HL-60 (cell line): ENCODE results near the gene ADAD2.

Experiments
- CTCF ChIP-seq: IDR thresholded peaks from one replicate; pipeline ENCODE4 v1.5.1; 2011; ENCODE audit warnings: low read length, control low read depth, inconsistent platforms; ENCODE audit not compliant: insufficient read depth
- POLR2AphosphoS5 ChIP-seq: IDR thresholded peaks from 2 replicates; pipeline ENCODE4 v1.6.1; 2012; ENCODE audit warnings: low read depth

GRCh38 chr16:84165746-84166145 is 25.2 kb upstream of the ADAD2 start:
- TF ChIP-seq POLR2AphosphoS5 (no peak), CTCF (no peak)
